Motor neuron (in vitro differentiated cells): ENCODE data around the gene HIC1. TPM values are rescaled to one million over a fixed set of nuclear protein-coding genes. Genes with fewer than 3 reads are reported as not detected.

Experiments
- ATAC-seq, 8 experiments: fragments of 200-7000 bp; cut with Tn5 transposase; replicated peaks in 6 of 8; 2 replicates each; pipeline ENCODE4 v1.8.0; 2021; ENCODE audit warnings: mild to moderate bottlenecking in 8 of 8, moderate library complexity in 8 of 8
- H3K27ac ChIP-seq, 2 donors: fragments of 250-450 bp; sonication (Bioruptor Pico); 2 replicates each; pipeline ENCODE4 v1.9.0; 2021; ENCODE audit warnings: antibody characterized with exemption in 2 of 2, mild to moderate bottlenecking in 2 of 2, moderate library complexity in 1 of 2
- H3K4me1 ChIP-seq, 2 donors: fragments of 250-450 bp; sonication (Bioruptor Pico); replicated peaks in 1 of 2; 2 replicates each; pipeline ENCODE4 v1.6.1; 2021; ENCODE audit warnings: antibody characterized with exemption in 2 of 2, mild to moderate bottlenecking in 2 of 2, moderate library complexity in 1 of 2
- H3K4me3 ChIP-seq, 5 donors: fragments of 250-450 bp; sonication (Bioruptor Pico); 2 replicates each; pipeline ENCODE4 v1.9.0; 2021; ENCODE audit warnings: antibody characterized with exemption in 5 of 5, mild to moderate bottlenecking in 5 of 5, moderate library complexity in 4 of 5
- WGBS, 10 experiments: fragments of 450-650 bp; shearing (Covaris generic); methylation state at CpG; one replicate each; pipeline ENCODE4 v1.0.0; 2022; 5-methylcytosine and 5-hydroxymethylcytosine counted together
- in situ Hi-C, 9 experiments: fragments of 400-800 bp; cut with MboI; loops; one replicate each; pipeline ENCODE4 v1.15.0; 2021; ENCODE audit warnings: low sequenced_read_pairs in 9 of 9, low pct_unique_long_range_greater_than_20kb in 2 of 9; ENCODE audit not compliant: unreplicated experiment in 9 of 9
- total RNA-seq, 8 experiments: library from RNA; unstranded; fragments of 300-600 nt; gene quantifications; 2 replicates each; pipeline versions ENCODE4 v1.2.3 to v1.2.4, GENCODE V29; 2022

HIC1 gene
- total RNA-seq, 8 experiments from 2014 or later, result 0.71 to 24.0 (median 6.7) TPM

DNA sequence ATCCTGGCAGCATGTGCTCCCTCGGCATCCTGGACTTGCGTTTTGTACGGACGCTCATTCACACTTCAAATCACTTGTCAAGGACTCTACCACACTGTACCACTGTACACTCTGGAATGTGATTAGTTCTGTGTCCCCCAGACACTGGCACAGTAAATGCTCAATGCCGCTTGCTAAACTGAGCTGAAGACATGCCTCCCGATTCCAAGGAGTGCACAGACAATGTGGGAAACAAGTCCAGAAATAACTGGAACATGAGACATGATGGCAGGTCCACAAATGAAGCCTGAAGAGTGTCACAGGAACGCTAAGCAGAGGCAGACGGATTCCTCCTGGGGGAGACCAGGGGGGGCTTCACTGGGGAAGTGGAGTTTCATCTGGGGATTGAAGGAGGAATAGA lies 22.1 kb downstream of the HIC1 start:
- Histone ChIP-seq H3K4me3 (no peak overlapping the region), H3K4me1 (peaks cover 0 to 6% of the 10 kb centered on the region in 2 donors), H3K27ac (no peak overlapping the region)
- in situ Hi-C loops, result loop anchor here in 1 of 9 experiments (25.0 kb wide), 1 partner anchor 160 kb away; no protein-coding TSS in a partner anchor
- no peak for ATAC-seq
- 0 to 100% (median 93%) methylated on average over 1 to 3 of the region's 8 CpGs; no CpG with 5 or more reads in 4 of the 10 experiments for WGBS, 10 experiments

GRCh38 chr17:2081564-2081963 lies 26.7 kb downstream of the HIC1 start:
- no peak overlapping the region for H3K4me3 ChIP-seq
- peaks cover 15 to 19% of the 10 kb centered on the region in 2 donors for H3K4me1 ChIP-seq
- in situ Hi-C loops, result loop anchor here in 1 of 9 experiments (25.0 kb wide), 1 partner anchor 156 kb away; no protein-coding TSS in a partner anchor
- WGBS, 10 experiments, result 17 to 100% (median 80%) methylated on average over 1 to 7 of the region's 9 CpGs; no CpG with 5 or more reads in 3 of the 10 experiments
- H3K27ac ChIP-seq, result no peak overlapping the region
- no peak for ATAC-seq

DNA sequence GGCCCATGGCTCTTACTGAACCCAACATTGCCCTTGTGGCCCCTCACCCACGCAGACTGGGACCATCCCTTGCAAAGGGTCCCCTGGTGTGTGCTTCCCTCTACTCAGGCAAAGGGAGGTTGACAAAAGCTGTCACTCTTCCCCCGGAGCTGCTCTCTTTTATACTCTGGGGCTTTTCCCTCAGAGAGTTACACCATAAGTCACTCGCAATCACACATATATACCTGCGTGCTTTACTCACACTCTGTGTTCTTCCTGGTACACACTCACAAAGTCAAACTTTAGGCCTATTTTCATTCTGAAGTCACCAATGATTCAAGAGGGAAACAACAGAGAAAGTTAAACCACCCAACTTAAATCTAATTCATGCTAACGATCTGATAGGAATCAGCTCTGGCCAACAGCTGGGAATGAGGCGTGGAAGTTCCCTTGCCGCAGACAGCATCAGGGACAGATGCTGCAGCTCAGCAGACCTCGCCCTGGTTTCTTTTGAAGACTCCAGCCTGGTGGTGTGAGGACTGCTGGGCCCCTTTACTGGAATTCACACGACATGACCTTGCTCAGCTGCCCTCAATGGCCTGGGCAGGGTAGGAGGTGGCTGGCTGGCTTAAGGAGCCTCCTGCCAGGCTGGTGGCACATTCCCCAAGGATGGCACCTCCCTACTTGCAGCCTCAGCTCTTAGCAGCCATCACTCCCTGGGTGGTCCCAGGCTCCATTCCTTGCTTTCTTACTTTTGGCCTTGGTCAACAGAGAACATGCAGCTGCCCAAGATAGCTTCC lies 27.3 kb downstream of the HIC1 start:
- 7 to 100% (median 83%) methylated on average over 1 to 5 of the region's 9 CpGs; no CpG with 5 or more reads in 2 of the 10 experiments for WGBS, 10 experiments
- Histone ChIP-seq H3K4me3 (no peak overlapping the region), H3K27ac (no peak overlapping the region), H3K4me1 (peaks cover 18 to 19% of the 10 kb centered on the region in 2 donors)
- in situ Hi-C loops, result loop anchor here in 1 of 9 experiments (25.0 kb wide), 1 partner anchor 155 kb away; no protein-coding TSS in a partner anchor
- peak in 3 of 8 experiments; percentile 5 to 47 (median 45) for ATAC-seq

GRCh38 chr17:2083613-2084035 lies 28.7 kb downstream of the HIC1 start:
- no peak for ATAC-seq
- in situ Hi-C loops, result loop anchor here in 1 of 9 experiments (25.0 kb wide), 1 partner anchor 154 kb away; no protein-coding TSS in a partner anchor
- H3K27ac ChIP-seq, result no peak overlapping the region
- peaks cover 23 to 30% of the 10 kb centered on the region in 2 donors for H3K4me1 ChIP-seq
- no peak overlapping the region for H3K4me3 ChIP-seq
- WGBS, 10 experiments, result 33 to 100% (median 70%) methylated on average over 1 to 5 of the region's 7 CpGs; no CpG with 5 or more reads in 2 of the 10 experiments

- no peak overlapping the region for H3K4me3 ChIP-seq
- H3K27ac ChIP-seq, result peak overlapping the region in 1 of 2 donors; percentile 70
- H3K4me1 ChIP-seq, result peaks cover 23 to 36% of the 10 kb centered on the region in 2 donors
- ATAC-seq, result peak; percentile 60 to 80 (median 72)
- in situ Hi-C loops, result loop anchor here in 1 of 9 experiments (25.0 kb wide), 1 partner anchor 153 kb away; no protein-coding TSS in a partner anchor
- WGBS, 10 experiments, result 0 to 100% (median 75%) methylated on average over 1 to 8 of the region's 8 CpGs; no CpG with 5 or more reads in 3 of the 10 experiments
These were observed 29.3 kb downstream of the HIC1 start for GRCh38 chr17:2084036-2084765.

- ATAC-seq, result peak; percentile 15 to 72 (median 53)
- Histone ChIP-seq H3K27ac (peak overlapping the region in 1 of 2 donors; percentile 70), H3K4me1 (peaks cover 28 to 39% of the 10 kb centered on the region in 2 donors), H3K4me3 (no peak overlapping the region)
- in situ Hi-C loops, result loop anchor here in 1 of 9 experiments (25.0 kb wide), 1 partner anchor 152 kb away; no protein-coding TSS in a partner anchor
- 20 to 100% (median 67%) methylated on average over 1 to 4 of the region's 13 CpGs; no CpG with 5 or more reads in 5 of the 10 experiments for WGBS, 10 experiments
These were observed 30.1 kb downstream of the HIC1 start for GRCh38 chr17:2084766-2085647.

DNA sequence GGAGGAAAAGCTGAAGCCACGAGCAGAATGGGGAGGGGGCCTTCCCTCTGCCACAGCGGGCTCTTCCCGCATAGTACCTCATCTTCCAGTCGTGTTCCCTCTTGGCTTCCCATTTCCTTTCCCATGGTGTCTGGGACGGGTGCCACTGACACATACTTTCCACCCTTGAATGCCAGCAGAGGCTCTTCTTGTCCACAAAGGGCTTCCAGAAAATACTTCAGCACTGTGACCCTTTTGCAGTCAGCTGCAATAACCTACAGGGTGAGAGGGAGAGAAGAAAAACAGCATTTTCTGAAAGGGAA lies 30.7 kb downstream of the HIC1 start:
- Histone ChIP-seq H3K27ac (peak overlapping the region in 1 of 2 donors; percentile 46), H3K4me1 (peaks cover 28 to 39% of the 10 kb centered on the region in 2 donors), H3K4me3 (no peak overlapping the region)
- in situ Hi-C loops, result loop anchor here in 1 of 9 experiments (25.0 kb wide), 1 partner anchor 152 kb away; no protein-coding TSS in a partner anchor
- WGBS, 10 experiments, result 0 to 100% (median 37%) methylated on average over 1 to 3 of the region's 5 CpGs; no CpG with 5 or more reads in 5 of the 10 experiments
- no peak for ATAC-seq

GRCh38 chr17:2086306-2086705 lies 31.4 kb downstream of the HIC1 start:
- H3K4me1 ChIP-seq, result peaks cover 28 to 39% of the 10 kb centered on the region in 2 donors
- no peak for ATAC-seq
- no peak overlapping the region for H3K27ac ChIP-seq
- 74 to 94% methylated on average over 2 of the region's 3 CpGs; no CpG with 5 or more reads in 8 of the 10 experiments for WGBS, 10 experiments
- in situ Hi-C loops, result loop anchor here in 1 of 9 experiments (25.0 kb wide), 1 partner anchor 151 kb away; no protein-coding TSS in a partner anchor
- no peak overlapping the region for H3K4me3 ChIP-seq

DNA sequence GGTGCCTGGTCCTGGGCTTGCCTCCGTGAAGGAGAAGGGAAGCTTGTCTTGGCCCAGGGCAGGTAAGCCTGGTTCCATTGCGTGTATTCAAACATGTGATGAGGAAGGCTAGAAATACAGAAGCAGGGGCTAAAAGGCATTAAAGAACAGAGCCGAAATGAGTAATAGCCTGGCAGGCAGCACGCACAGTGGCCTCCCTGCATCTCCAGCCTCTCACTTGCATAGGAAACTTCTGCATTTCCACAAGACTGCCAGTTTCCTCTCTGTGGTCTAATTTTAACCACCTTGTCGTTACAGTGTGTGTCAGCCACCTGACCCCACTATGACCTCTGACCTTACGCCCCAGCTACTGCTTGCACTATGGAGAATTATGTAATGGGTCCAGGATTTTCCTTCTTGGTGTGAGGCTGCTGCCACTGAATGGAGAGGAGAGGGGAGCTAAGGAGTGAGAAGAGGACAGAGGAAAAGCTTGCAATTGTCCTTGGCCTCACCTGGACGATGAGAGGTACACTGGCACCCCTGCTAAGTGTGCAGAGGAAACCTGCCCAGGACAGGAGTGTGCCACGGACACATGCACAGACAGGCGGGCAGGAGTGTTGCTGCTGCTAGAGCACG lies 32.8 kb downstream of the HIC1 start:
- no peak overlapping the region for H3K27ac ChIP-seq
- peak in 1 of 8 experiments; percentile 18 for ATAC-seq

DNA sequence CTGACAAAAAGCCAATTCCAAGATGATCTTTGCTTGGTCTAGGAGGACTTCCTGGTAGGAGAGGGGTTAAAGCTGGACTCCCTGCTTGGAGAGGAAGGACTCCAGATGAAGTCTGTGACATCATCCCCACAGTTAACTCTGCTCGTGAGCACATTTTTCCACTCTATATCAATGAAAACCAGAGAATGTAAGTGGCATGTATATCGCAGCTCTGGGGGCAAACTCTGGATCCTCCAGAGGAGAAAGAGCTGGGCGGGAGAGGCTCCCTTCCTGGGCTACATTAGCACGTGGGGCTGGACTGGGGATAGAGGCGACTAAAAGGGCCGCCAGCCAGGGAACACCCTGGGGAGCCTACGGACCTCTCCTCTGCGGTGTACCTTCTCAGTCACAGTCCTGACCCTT lies 34.1 kb downstream of the HIC1 start:
- Histone ChIP-seq H3K27ac (peak overlapping the region in 1 of 2 donors; percentile 5), H3K4me3 (no peak overlapping the region), H3K4me1 (peaks cover 27 to 39% of the 10 kb centered on the region in 2 donors)
- peak in 5 of 8 experiments; percentile 2 to 18 (median 7) for ATAC-seq
- WGBS, 10 experiments, result 18 to 84% (median 63%) methylated on average over 1 to 4 of the region's 8 CpGs; no CpG with 5 or more reads in 4 of the 10 experiments
- in situ Hi-C loops, result loop anchor here in 1 of 9 experiments (25.0 kb wide), 1 partner anchor 148 kb away; no protein-coding TSS in a partner anchor

More for the DNA sequence above, 32.8 kb downstream of the HIC1 start:
- Histone ChIP-seq H3K4me1 (peaks cover 28 to 39% of the 10 kb centered on the region in 2 donors), H3K4me3 (no peak overlapping the region)
- in situ Hi-C loops, result loop anchor here in 1 of 9 experiments (25.0 kb wide), 1 partner anchor 150 kb away; no protein-coding TSS in a partner anchor
- 37 to 100% (median 76%) methylated on average over 1 to 4 of the region's 10 CpGs; no CpG with 5 or more reads in 4 of the 10 experiments for WGBS, 10 experiments

GRCh38 chr17:2090210-2090641 lies 35.3 kb downstream of the HIC1 start:
- 50 to 100% (median 70%) methylated on average over 1 to 4 of the region's 9 CpGs; no CpG with 5 or more reads in 4 of the 10 experiments for WGBS, 10 experiments
- in situ Hi-C loops, result loop anchor here in 1 of 9 experiments (25.0 kb wide), 1 partner anchor 147 kb away; no protein-coding TSS in a partner anchor
- H3K4me3 ChIP-seq, result no peak overlapping the region
- peaks cover 16 to 31% of the 10 kb centered on the region in 2 donors for H3K4me1 ChIP-seq
- no peak overlapping the region for H3K27ac ChIP-seq
- no peak for ATAC-seq
